GM21423 (cell line): ENCODE measurements around the gene LCP1.
A peak's percentile ranks its signal among the peaks of the same experiment; 100 is the strongest.

Experiments used
- ATAC-seq: cut with Tn5 transposase; IDR thresholded peaks from one replicate; pipeline ENCODE4 v1.9.1; 2021; ENCODE audit warnings: mild to moderate bottlenecking, moderate library complexity; ENCODE audit not compliant: unreplicated experiment

Gene LCP1

DNA sequence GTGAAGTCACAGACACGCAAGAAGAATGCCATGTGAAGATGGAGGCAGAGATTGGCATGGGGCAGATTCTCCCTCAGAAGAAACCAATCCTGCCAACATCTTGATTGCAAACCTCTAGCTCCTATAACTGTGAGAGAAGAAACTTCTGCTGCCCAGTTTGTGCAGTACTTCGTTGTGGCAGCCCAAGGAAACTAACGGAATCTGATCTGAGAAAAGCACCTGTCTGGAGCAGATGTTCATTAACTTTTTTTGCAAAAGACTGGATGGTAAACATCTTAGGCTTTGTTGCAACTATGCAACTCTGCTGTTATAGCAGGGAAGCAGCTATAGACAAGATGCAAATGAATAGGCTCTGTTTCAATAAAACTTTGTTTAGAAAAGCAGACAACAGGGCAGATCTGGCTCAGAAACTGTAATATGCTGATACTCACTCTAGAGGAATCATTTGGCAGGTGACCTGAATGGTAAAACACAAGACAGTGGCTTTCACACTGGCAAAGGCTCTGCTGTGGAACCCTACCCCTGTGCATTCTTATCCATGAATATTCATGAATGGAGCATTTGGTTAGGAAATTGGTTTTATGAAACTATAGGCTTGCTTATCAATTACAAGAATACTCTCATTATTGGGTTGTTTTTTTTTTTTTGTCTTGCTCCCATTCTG is 51.9 kb downstream of the LCP1 start:
- ATAC-seq: no peak

DNA sequence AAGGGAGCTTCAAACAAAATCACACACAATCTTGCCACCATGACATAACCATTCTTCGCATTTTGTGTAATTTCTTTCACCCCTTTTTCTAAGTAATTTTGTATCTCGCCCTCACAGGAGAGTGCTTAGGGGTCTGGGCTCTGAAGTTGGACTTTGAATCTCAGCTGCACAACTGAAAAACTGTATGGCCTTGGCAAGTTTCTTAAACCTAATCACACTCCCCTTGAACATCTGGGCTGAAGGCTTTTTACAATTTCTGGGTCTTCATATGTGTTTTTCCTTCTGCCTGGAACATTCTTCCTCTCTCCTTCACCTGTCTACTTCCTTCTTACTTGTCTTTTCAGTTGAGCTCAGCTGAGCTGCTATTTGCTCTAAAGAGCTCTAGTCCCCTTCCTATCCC is 52.9 kb downstream of the LCP1 start:
- ATAC-seq: no peak

DNA sequence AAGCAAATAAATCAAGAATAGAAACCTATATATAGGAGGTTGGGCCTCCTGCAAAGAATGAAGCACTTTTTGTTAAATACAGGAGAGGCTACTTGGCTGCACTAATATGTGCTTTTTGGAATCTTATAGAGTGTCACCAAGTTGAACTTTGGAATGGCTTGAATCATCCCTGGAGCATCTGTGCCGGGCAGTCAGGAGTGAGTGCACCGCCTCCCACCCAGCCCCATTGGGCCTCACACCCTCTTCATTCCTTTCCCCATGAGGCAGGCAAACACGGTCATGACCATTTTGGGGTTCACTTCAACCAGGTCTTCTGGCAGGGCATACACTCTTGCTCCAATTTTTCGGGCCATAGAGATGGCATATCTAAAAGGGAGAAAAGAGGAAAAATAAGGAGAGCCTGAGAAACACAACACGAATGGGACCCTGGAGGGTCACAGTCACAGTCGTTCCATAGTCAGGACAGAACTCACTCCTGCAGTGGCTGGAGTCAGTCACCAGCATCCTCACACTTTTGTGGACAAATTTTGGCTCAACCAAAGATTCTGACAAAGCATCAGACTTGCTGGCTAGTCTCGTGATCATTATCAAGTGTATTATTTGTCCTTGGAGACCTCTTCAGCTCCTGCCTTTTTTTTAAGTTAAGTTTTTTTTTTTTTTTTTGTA is 54.5 kb downstream of the LCP1 start:
- no peak for ATAC-seq

DNA sequence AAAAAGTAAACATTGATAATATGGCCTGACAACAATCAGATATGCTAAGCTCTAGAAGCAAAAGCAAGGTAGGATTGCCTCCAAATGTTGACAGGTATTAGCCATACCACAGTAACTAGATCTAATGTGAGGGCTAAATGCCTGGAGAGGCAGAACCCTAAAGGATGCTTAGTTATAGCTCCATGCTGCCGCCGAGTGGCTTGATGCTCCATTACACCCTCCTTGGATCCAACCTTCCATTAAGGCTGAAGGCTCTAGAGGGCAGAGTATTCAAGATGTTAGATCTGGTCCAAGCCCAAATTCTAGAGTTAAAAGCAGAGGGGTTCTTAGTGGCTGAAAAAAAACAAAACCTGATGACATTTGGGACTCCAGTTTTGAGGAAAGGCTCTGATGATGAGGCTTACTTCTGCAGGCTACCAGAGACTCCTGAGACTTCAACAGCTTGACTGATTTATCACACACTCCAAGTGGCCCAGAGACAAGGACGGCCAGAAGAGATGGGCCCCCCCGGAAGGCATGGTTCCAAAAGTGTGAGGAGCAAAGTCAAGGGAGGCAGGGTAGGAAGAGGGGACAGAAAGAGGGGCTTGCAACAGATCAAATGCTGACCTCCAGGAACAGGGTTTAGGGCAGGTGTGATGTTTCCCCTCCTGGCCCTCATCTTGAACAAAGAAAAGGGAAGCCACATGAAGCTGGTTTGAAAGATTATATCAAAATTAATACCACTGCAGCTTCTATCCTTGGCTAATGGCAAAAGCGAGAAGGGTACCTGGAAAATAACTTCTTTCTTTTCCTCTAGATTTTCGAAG is 55.2 kb downstream of the LCP1 start:
- ATAC-seq: peak; percentile 76

DNA sequence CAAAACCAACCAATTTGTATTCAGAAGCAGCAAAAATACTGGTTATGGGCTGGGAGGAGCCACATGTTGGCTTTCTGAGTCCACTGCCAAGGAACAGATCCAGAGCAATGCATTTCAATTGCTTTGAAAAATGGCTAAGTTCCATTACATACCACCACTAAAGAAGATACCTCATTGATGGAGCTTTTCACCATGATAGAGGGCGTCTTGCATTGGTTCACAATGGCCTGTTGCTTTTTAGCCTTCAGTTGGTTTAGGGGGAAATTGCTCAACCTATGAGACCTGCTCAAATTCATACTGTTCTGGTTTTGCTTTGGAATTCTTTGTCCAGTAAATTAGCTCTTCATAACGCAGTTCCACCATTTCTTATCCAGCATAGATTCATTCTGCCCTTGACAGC is 55.9 kb downstream of the LCP1 start:
- ATAC-seq: no peak

DNA sequence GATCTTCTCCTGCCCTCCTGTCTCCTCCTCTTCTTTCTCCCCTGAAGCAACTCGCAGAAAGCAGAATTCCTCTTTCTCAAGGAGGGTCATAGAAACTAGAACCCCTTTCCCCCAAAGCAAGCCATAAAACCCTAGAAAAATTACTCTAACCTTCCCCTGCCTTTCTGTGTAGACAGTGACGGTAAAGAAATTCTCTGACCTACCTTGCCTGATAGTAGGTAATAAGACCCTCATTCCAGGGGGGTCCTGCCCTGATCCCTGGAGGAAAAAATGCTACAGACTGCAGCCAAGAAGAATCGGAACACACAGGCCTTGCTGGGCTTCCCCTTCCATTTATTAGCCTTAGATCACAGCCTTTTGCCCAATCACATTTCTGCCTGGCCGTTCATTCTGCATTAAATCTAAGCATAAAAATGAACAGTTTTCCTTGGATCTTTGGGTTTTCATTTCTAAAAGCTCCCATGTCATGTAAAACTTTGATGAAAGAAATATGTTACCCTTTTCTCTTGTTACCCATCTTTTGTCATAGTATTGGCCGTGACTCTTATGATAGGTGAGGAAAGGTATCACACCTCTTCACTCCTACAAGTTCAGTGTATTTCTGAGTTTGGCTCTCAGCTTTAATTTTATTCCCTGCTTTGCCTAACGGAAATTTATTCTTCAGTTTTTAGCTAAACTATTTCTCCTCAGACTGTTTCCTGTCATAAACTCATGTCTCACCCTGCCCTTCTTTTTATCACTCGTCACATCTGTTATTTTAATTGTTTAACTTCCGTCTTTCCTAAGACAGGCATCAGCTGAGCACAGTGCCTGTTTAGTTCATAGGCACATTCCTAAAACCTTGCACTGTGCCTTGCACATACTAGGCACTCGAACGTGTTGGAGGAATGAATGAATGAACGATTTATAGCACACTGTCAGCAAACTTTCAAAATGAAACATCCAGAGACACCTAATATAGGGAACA is 56.7 kb downstream of the LCP1 start:
- ATAC-seq: no peak

DNA sequence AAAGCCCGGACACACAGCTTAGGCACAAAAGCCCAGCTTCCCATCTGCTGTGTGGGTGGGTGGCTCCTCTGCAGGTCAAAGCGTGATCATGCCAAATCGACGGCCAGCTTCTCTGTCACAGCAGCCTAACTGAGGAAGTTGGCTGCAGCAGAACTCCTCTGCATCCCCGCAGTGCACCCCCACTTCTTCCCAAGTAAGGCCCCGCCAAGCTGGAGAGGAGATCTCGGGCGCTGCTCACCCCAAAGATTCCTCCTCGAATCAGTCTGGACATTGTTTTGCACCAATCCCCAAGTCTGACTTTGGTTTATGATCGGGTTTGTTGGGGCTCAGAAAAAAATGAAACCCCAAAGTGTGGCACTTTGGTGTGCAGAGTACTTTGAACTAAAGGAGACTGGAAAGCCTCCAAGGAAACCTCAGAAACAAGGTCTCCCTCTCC is 57.4 kb downstream of the LCP1 start:
- no peak for ATAC-seq

DNA sequence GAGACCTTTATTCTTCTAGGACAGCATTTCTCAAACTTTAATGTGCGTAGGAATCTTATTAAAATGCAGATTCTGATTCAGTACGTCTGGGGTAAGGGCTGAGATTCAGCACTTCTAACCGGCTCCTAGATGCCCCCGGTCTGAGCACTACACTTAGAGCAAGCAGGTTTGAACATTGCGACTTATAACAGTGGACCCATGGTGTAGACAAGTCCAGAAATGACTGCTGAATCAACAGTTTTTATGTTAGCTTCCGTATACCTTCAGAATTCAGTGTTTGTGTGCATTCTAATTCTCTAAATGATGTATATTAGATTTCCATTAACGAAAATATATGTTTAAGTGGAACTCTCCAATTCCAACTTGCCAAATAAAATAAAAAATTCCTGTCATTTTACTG is 59.7 kb downstream of the LCP1 start:
- no peak for ATAC-seq

DNA sequence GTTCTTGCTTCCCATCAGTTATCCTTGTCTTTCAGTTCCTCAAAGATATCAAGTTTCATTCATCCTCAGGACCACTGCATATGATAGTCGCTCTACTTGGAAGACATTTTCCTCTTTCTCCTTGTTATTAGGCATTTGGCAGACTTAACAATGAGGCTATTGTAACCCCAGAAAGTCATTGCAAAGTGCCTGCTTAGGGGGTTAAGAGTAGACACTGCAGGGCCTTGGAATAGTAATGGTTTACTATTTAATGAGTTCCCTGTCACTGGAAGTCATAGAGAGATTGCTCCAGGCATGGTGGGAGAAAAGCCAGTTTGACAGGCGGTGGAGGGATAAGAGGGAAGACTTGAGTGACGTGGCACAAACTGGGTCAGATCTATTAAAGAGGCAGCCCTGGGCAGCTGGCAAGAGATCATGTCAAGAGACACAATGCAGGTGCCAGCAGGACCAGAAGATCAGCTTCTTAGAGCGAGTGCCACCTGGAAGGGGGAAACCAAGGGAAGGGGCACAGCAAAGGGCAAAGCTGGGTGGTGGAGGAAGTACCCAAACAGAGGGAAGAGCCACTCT is 60.3 kb downstream of the LCP1 start:
- ATAC-seq: no peak

DNA sequence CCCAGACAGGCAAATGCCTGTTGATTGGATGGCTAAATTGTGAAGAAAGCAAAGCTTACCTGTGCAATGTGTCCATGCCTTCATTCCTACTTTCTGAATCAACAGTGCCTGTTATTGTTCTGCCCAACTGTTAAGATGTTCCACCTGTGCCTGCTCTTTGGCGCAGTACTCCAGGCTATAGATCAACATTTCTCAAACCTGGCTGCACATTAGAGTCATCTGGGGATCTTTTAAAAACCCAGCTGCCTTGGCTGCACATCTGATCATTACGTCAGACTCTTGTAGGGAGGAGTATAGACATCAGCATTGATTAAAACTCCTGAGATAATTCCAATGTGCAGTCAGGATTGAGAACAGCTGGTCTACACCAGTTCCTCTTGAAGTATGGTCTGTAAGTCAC is 60.9 kb downstream of the LCP1 start:
- ATAC-seq: no peak

DNA sequence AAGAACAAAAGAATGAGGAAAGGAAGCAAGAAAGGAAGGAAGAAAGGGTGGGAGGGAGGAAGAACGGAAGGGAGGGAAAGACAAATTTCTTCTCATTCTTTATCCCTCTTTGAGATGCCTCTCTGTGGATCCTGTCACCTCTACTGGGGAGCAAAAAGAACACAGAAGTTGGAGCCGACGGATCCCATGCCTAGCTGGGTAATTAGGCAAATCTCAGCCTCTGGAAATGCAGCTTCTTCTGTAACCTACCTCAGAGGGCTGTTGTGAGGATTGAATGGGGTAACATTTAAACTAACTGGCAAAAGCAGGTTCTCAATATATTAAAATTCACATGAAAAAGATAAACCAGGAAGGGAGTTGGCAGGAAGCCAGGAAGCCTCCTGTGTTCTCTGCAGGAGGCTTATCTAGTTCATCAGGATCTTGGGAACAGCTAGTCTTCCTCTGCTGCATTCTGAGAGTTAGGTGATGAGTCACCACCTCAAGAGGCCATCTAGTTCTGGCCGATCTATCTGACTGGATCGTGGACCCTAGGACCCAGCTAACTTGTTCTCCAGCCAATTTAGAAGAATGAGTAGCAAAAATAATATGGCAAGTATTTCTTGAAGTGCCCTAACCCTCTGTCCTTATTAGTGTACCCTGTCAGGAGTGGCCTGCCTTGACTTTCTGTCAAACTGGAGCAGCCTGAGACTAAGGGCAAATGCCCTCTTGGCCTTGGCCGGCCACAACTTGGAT is 61.9 kb downstream of the LCP1 start:
- ATAC-seq: no peak

DNA sequence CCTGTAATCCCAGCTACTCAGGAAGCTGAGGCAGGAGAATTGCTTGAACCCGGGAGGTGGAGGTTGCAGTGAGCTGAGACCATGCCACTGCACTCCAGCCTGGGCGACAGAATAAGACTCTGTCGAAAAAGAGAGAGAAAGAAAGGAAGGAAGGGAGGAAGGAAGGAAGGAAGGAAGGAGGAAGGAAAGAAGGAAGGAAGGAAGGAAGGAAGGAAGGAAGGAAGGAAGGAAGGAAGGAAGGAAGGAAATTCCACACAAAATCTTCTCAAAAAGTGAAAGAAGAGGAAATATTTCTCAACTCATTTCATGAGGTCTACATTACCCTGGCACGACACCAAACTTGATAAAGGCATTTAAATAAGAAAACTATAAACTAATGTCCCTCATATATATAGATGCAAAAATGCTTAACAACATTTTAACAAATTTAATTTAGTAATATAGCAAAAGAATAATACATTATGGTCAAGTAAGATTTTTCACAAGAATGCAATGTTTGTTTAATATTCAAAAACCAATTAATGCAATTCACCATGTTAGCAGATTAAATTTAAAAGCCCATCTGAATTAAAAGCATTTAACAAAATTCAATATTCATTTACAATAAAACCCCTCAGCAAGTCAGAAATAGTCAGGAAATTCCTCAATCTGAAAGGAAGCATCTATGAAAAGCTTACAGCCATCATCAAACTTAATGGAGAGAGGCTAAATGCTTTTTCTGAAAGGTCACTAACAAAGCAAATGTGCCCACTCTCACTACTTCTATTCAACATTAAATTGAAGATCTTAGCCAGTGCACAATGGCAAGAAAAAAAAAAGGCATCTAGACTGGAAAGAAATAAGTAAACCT is 65.1 kb downstream of the LCP1 start:
- no peak for ATAC-seq

DNA sequence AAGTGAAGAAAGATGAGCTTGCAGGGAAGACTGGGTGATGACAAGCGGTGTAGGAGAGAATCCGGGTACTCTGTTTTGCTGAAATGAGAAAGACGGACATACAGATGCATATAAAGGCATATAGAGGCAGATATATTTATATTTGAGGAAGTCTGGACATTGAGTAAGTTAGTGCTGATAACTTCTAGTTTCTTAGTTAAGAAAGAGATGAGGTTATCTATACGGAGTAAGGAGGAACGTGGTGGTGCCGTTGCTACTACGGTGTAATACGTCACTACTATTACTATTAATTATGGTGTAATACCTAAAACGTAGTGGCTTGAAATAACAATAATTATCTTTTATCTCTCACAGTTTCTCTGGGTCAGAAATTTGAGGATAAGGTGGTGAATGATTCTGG is 67.4 kb downstream of the LCP1 start:
- no peak for ATAC-seq

DNA sequence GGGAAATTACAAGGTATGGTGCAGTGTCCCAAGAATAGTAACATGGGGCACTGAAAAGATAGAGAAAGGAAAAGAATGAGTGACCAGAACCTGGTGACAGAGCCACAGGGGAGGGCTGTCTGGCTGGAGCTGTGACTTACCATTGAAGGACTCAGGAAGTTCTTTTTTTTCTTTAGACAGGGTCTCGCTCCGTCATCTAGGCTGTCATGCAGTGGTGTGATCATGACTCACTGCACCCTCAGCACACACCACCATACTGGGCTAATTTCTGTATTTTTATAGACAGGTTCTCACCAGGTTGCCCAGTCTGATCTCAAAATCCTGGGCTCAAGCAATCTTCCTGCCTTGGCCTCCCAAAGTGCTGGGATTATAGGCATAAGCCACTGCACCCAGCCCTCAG is 68.4 kb downstream of the LCP1 start:
- ATAC-seq: no peak

DNA sequence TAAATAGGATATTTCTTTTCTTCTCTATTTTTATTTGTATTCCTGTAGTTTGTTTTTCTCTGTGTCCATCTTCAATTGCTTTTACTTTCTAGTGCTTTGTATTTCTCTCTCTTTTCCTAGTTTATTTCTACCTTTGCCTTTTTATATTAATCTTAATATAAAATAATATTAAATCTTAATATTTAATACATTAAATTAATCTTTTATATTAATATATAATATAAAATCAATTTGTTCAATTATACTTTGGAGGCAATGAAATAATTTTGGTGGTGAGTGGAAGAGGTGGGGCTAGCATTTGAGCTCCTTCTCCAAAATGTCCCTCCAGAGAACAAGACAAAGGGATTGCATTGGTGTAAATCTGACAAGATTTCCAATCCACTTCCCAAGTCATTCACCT is 70.8 kb downstream of the LCP1 start:
- no peak for ATAC-seq

DNA sequence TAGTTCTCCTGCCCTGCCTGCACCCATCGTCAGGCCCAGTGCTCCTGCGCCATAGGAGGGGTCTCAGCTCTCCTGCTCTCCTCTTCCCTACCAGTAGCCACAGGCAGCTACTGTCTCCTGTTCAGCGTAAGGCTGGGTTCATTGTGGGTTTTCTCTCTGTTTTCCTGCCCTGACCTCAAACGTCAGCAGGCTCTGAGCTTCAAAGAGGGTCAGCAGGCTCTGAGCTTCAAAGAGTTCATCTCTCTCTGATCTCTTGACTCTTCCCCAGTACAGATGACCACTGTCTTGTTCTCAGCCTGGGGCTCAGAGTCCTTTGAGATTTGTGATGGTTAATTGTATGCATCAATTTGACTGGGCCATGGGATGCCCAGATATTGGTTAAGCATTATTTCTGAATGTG is 72.5 kb downstream of the LCP1 start:
- no peak for ATAC-seq

DNA sequence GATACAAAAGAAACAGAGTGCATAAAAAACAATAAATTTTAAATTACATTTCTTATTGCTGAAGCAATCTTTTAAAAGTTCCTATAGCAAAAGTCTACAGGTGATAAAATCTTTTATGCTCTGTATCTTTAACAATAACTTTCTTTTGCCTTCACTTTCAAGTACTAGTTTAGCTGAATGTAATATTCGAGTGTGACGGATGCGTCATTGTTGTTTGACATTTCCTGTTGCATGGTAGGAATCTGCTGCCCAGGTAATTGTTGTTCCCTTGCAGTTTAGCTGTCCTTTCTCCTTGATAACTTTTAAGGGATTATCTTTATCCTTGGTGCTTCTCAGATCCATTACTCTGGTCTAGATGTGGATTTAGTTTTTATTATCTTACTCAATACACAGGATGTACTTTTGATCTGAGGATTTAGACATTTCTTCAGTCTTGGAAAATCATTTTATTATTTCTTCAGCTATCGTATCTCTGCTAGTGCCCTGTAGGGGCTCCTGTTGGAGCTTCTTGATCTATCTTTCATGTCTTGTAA is 75.1 kb downstream of the LCP1 start:
- no peak for ATAC-seq

DNA sequence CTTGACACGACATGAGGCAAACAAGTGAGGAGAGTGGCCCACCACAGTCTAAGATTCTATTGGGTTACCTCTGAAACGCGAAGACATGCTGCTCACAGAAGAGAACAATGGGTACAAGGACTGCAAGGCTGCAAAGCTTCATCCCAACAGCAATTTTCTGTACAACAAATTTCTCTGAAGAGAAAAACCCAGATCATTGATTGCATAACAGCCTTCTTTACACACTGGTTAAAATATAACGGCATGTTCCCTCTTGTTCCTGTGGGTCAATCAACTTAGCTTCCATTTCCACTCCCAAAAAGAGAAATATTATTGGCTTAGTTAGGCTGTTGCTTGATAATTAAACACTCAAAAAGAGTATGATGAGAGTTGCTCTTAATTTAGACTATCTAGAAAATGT is 77.1 kb downstream of the LCP1 start, which contains the start of gene CPB2:
Gene CPB2, minus strand, starts transcription at position 166 of the 400 bp plus-strand sequence. Its CDS starts 24 bp downstream, at position 142.
- no peak for ATAC-seq

DNA sequence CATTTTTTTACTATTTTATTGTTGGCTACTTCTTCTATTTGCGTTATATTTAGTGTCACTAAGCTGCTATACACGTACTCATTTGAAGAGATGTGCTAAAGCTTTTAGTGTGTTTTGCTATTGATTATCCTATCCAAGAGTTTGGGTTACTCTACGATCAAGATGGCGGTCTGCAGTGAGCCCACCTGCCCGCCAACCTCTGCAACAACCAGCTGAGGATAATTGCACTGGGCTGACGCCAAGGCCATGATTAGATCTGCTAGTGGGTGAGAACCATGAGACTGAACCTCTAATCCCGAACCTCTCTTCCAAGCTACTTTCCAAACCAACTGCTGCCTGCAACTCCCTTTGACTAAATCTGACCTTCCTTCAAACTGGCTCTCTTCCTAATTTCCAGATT is 78.9 kb downstream of the LCP1 start:
- no peak for ATAC-seq
